ENCODE data around the gene COX7A1.

Gene COX7A1

DNA sequence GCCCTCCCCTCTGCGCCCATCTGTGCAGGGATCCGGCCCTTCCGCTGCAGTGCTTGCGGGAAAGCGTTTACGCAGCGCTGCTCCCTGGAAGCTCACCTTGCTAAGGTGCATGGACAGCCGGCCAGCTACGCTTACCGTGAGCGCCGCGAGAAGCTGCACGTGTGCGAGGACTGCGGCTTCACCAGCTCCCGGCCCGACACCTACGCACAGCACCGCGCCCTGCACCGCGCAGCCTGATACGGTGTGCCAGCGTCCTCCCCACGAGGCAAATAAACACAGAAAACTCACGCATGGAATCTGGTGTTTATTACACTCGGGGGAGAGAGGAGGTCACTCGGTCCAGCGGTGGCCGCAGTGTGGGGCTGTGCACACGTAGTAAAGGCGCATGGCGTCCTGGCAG lies 38.8 kb downstream of the COX7A1 start:
- peaks cover 43% of the 10 kb centered on the region for H3K36me3 ChIP-seq (ENCODE audit: control insufficient read depth, low read length)
- H3K79me2 ChIP-seq (ENCODE audit: control insufficient read depth, low read length), result peaks cover 38% of the 10 kb centered on the region
- no peaks in the 10 kb centered on the region for H3K9me2 ChIP-seq (replicated peaks; ENCODE audit: control insufficient read depth, low read length)
- H3K27me3 ChIP-seq (ENCODE audit: control insufficient read depth, low read length), result no peaks in the 10 kb centered on the region
- H3K9me3 ChIP-seq (ENCODE audit: control insufficient read depth, insufficient read depth, low read length), result no peaks in the 10 kb centered on the region
- peaks cover 29% of the 10 kb centered on the region for H3K4me1 ChIP-seq (ENCODE audit: control insufficient read depth, low read length)
- H3K4me2 ChIP-seq (ENCODE audit: low read length), result peak overlapping the region; percentile 79
- H3K27ac ChIP-seq (ENCODE audit: low read depth, low read length), result no peak overlapping the region
- peak overlapping the region; percentile 99 for H3K4me3 ChIP-seq (ENCODE audit: low read length)
- no peaks in the 10 kb centered on the region for H3F3A ChIP-seq (ENCODE audit: control insufficient read depth, insufficient read depth)
- H4K20me1 ChIP-seq (ENCODE audit: control insufficient read depth, insufficient read depth, low read depth, low read length), result peaks cover 6% of the 10 kb centered on the region; the same call in 1 of the 2 replicates
- no peak for TF ChIP-seq EZH2phosphoT487 (IDR thresholded peaks at IDR 0.05; ENCODE audit: borderline replicate concordance, low read length)
- TF ChIP-seq, protein P1, sequence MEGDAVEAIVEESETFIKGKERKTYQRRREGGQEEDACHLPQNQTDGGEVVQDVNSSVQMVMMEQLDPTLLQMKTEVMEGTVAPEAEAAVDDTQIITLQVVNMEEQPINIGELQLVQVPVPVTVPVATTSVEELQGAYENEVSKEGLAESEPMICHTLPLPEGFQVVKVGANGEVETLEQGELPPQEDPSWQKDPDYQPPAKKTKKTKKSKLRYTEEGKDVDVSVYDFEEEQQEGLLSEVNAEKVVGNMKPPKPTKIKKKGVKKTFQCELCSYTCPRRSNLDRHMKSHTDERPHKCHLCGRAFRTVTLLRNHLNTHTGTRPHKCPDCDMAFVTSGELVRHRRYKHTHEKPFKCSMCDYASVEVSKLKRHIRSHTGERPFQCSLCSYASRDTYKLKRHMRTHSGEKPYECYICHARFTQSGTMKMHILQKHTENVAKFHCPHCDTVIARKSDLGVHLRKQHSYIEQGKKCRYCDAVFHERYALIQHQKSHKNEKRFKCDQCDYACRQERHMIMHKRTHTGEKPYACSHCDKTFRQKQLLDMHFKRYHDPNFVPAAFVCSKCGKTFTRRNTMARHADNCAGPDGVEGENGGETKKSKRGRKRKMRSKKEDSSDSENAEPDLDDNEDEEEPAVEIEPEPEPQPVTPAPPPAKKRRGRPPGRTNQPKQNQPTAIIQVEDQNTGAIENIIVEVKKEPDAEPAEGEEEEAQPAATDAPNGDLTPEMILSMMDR (IDR thresholded peaks at IDR 0.05; ENCODE audit: low read depth, low read length, poor library complexity, severe bottlenecking), result peak; percentile 1

DNA sequence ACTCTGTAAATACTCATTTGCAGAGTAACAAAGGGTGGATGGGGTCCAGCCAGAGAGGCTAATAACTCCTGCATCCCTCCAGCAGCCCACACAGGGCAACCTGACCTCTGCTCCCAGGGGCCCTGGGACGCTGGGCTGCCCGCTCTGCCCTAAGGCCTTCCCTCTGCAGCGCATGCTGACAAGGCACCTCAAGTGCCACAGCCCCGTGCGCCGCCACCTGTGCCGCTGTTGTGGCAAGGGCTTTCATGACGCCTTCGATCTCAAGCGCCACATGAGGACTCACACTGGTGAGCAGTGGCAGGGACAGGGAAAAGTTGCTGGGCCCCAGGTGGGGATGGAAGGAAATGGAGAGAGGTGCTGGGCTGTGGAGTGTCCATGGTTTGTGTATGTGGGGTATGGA lies 39.6 kb downstream of the COX7A1 start:
- no peaks in the 10 kb centered on the region for H3F3A ChIP-seq (ENCODE audit: control insufficient read depth, insufficient read depth)
- peaks cover 35% of the 10 kb centered on the region for H3K79me2 ChIP-seq (ENCODE audit: control insufficient read depth, low read length)
- H3K4me1 ChIP-seq (ENCODE audit: control insufficient read depth, low read length), result peaks cover 29% of the 10 kb centered on the region
- peaks cover 39% of the 10 kb centered on the region for H3K36me3 ChIP-seq (ENCODE audit: control insufficient read depth, low read length)
- peaks cover 6% of the 10 kb centered on the region; the same call in 1 of the 2 replicates for H4K20me1 ChIP-seq (ENCODE audit: control insufficient read depth, insufficient read depth, low read depth, low read length)
- TF ChIP-seq, protein P1 (IDR thresholded peaks at IDR 0.05; ENCODE audit: low read depth, low read length, poor library complexity, severe bottlenecking), result no peak
- TF ChIP-seq EZH2phosphoT487 (IDR thresholded peaks at IDR 0.05; ENCODE audit: borderline replicate concordance, low read length), result no peak
- no peaks in the 10 kb centered on the region for H3K9me2 ChIP-seq (replicated peaks; ENCODE audit: control insufficient read depth, low read length)
- no peaks in the 10 kb centered on the region for H3K9me3 ChIP-seq (ENCODE audit: control insufficient read depth, insufficient read depth, low read length)
- no peak overlapping the region for H3K27ac ChIP-seq (ENCODE audit: low read depth, low read length)
- no peak overlapping the region for H3K4me2 ChIP-seq (ENCODE audit: low read length)
- H3K4me3 ChIP-seq (ENCODE audit: low read length), result no peak overlapping the region
- H3K27me3 ChIP-seq (ENCODE audit: control insufficient read depth, low read length), result no peaks in the 10 kb centered on the region

DNA sequence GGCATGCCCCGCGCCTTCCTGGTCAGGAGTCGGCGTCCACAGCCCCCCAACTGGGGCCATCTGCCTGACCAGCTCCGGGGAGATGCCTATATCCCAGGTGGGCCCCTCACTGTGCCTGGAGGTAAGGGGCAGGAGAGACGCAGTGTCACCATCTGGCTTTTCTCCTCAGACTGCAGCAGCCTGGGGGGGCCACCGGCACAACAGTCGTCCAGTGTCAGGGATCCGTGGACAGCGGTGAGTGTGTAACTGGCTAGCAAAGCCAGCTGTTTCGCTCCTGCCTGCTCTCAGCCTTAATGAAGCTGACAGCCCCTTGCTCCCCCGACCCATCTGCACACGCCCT lies 41.1 kb downstream of the COX7A1 start:
- Histone ChIP-seq H3K9me2 (replicated peaks; ENCODE audit: control insufficient read depth, low read length) (no peaks in the 10 kb centered on the region), H3K4me2 (ENCODE audit: low read length) (no peak overlapping the region), H3K27me3 (ENCODE audit: control insufficient read depth, low read length) (no peaks in the 10 kb centered on the region), H4K20me1 (ENCODE audit: control insufficient read depth, insufficient read depth, low read depth, low read length) (peaks cover 2% of the 10 kb centered on the region; the same call in 1 of the 2 replicates), H3K27ac (ENCODE audit: low read depth, low read length) (no peak overlapping the region), H3K36me3 (ENCODE audit: control insufficient read depth, low read length) (peaks cover 40% of the 10 kb centered on the region), H3K4me3 (ENCODE audit: low read length) (no peak overlapping the region), H3K4me1 (ENCODE audit: control insufficient read depth, low read length) (peaks cover 20% of the 10 kb centered on the region), H3K79me2 (ENCODE audit: control insufficient read depth, low read length) (peaks cover 24% of the 10 kb centered on the region), H3K9me3 (ENCODE audit: control insufficient read depth, insufficient read depth, low read length) (no peaks in the 10 kb centered on the region), H3F3A (ENCODE audit: control insufficient read depth, insufficient read depth) (no peaks in the 10 kb centered on the region)
- no peak for TF ChIP-seq EZH2phosphoT487 (IDR thresholded peaks at IDR 0.05; ENCODE audit: borderline replicate concordance, low read length)
- TF ChIP-seq, protein P1 (IDR thresholded peaks at IDR 0.05; ENCODE audit: low read depth, low read length, poor library complexity, severe bottlenecking), result no peak
